Measurements from ENCODE around the gene CACUL1. TPM values are rescaled to one million over a fixed set of nuclear protein-coding genes. Genes with fewer than 3 reads are reported as not detected.
"Not testable (repeated sequence)": the region's sequence is repeated elsewhere in the genome, so short reads cannot be mapped to it uniquely, and the experiment has no call there.

Gene CACUL1
- total RNA-seq, 1 donor from 2014 or later = 17.7 TPM

DNA sequence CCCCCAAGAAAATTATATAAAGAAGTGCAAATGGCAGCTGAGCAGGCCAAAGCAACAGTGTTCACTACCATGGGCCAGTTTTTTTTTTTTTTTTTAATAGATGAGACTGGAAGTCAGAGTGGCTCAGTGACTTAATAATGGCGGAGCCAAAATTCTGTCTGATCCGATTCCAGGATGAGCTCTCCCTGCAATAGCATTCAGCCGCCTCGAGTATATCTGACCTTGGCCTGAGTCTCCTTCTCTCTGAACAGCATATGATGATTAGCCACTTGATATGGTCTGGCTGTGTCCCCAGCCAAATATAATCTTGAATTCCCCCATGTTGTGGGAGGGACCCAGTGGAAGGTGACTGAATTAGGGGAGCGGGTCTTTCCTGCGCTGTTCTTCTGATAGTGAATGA lies 82.6 kb downstream of the CACUL1 start:
- Histone ChIP-seq H3K9ac (ENCODE audit: low read depth in 1 of 3, low read length in 3 of 3) (peak overlapping the region in 1 of 3 donors; percentile 3), H3K36me3 (ENCODE audit: control insufficient read depth in 3 of 3, insufficient read depth in 3 of 3, low read length in 3 of 3) (peaks cover 0 to 8% (median 4%) of the 10 kb centered on the region in 3 donors), H3K9me3 (ENCODE audit: control insufficient read depth in 3 of 3, low read length in 3 of 3) (no peaks in the 10 kb centered on the region), H3K4me1 (ENCODE audit: control insufficient read depth in 3 of 3, insufficient read depth in 3 of 3, low read length in 3 of 3) (peaks cover 36 to 61% (median 46%) of the 10 kb centered on the region in 3 donors), H3K4me3 (ENCODE audit: low read length in 3 of 3) (no peak overlapping the region), H3K27me3 (ENCODE audit: control insufficient read depth in 3 of 3, insufficient read depth in 3 of 3, low read length in 3 of 3) (peaks cover 0 to 6% (median 0%) of the 10 kb centered on the region in 3 donors), H3K27ac (ENCODE audit: low read depth, low read length) (no peak overlapping the region)

DNA sequence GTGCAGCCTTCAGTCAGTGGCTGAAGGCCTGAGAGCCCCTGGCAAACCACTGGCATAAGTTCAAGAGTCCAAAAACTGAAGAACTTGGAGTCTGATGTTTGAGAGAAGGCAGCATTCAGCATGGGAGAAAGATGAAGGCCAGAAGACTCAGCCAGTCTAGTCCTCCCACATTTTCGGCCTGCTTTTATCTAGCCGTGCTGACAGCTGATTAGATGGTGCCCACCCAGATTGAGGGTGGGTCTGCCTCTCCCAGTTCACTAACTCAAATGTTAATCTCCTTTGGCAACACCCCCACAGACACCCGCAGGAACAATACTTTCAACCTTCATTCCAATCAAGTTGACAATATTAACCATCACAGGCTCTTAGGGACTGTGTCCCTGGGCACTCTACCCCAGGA lies 83.5 kb downstream of the CACUL1 start:
- H3K4me1 ChIP-seq (ENCODE audit: control insufficient read depth in 3 of 3, insufficient read depth in 3 of 3, low read length in 3 of 3) = peaks cover 36 to 61% (median 46%) of the 10 kb centered on the region in 3 donors

DNA sequence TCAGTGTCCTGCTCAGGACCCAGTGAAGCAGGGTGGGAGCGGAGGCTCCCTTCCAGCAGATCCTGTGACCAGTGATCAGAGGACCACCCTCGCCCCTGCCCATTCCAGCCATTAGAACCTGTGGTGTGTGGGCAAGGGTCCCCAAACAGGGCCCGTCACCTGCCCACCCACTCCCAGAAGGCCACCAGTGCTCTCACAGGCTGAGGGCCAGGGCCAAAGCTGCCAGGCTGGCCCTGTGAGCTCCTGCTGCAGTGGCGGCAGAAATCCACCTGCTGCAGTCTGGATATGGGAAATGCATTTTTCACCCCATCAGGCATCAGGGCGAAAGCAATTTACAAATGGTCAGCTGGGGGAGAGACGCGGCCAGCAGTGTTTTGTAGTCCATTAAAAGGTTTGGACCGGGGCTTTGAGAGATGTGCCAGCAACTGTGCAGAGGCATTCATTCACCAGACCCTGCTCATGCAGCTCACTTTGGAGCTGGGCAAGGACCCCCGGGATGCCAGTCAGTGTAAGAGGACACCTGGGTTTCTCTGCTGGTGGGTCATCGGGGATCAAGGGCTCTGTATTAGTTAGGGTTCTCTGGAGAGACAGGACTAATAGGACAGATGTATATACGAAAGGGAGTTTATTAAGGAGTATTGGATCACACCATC lies 84.2 kb downstream of the CACUL1 start:
- Histone ChIP-seq H3K4me3 (ENCODE audit: low read length in 3 of 3) (no peak overlapping the region), H3K27ac (ENCODE audit: low read depth, low read length) (no peak overlapping the region), H3K9me3 (ENCODE audit: control insufficient read depth in 3 of 3, low read length in 3 of 3) (no peaks in the 10 kb centered on the region), H3K4me1 (ENCODE audit: control insufficient read depth in 3 of 3, insufficient read depth in 3 of 3, low read length in 3 of 3) (peaks cover 36 to 61% (median 46%) of the 10 kb centered on the region in 3 donors), H3K27me3 (ENCODE audit: control insufficient read depth in 3 of 3, insufficient read depth in 3 of 3, low read length in 3 of 3) (peaks cover 0 to 6% (median 4%) of the 10 kb centered on the region in 3 donors), H3K36me3 (ENCODE audit: control insufficient read depth in 3 of 3, insufficient read depth in 3 of 3, low read length in 3 of 3) (peaks cover 0 to 6% (median 2%) of the 10 kb centered on the region in 3 donors), H3K9ac (ENCODE audit: low read depth in 1 of 3, low read length in 3 of 3) (no peak overlapping the region)

More for the DNA sequence above, 83.5 kb downstream of the CACUL1 start:
- H3K9ac ChIP-seq (ENCODE audit: low read depth in 1 of 3, low read length in 3 of 3); H3K36me3 ChIP-seq (ENCODE audit: control insufficient read depth in 3 of 3, insufficient read depth in 3 of 3, low read length in 3 of 3); H3K9me3 ChIP-seq (ENCODE audit: control insufficient read depth in 3 of 3, low read length in 3 of 3); H3K27me3 ChIP-seq (ENCODE audit: control insufficient read depth in 3 of 3, insufficient read depth in 3 of 3, low read length in 3 of 3); H3K27ac ChIP-seq (ENCODE audit: low read depth, low read length); H3K4me3 ChIP-seq (ENCODE audit: low read length in 3 of 3): not testable (repeated sequence)

DNA sequence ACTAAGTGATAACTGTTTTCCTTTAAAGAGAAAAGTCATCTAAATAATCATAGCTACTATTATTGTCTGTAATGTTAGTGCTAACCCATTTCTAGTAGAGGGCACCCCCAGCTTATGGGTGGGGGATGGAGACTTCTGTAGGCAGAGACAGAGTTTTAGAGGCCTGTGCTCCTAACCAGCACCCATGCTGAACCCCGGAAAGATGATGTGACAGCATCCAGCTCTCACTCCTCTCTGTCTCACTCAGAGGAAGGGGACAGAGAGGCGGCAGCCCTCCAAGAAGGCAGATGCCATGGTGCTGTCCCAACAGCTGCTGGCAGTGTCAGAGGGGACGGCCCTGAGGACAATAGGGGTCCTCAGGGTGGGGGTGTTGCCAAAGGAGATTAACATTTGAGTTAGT lies 84.9 kb downstream of the CACUL1 start:
- Histone ChIP-seq H3K36me3 (ENCODE audit: control insufficient read depth in 3 of 3, insufficient read depth in 3 of 3, low read length in 3 of 3) (no peaks in the 10 kb centered on the region), H3K4me1 (ENCODE audit: control insufficient read depth in 3 of 3, insufficient read depth in 3 of 3, low read length in 3 of 3) (peaks cover 36 to 55% (median 46%) of the 10 kb centered on the region in 3 donors), H3K4me3 (ENCODE audit: low read length in 3 of 3) (no peak overlapping the region), H3K9ac (ENCODE audit: low read depth in 1 of 3, low read length in 3 of 3) (no peak overlapping the region), H3K9me3 (ENCODE audit: control insufficient read depth in 3 of 3, low read length in 3 of 3) (no peaks in the 10 kb centered on the region), H3K27me3 (ENCODE audit: control insufficient read depth in 3 of 3, insufficient read depth in 3 of 3, low read length in 3 of 3) (peaks cover 2 to 8% (median 4%) of the 10 kb centered on the region in 3 donors), H3K27ac (ENCODE audit: low read depth, low read length) (no peak overlapping the region)

DNA sequence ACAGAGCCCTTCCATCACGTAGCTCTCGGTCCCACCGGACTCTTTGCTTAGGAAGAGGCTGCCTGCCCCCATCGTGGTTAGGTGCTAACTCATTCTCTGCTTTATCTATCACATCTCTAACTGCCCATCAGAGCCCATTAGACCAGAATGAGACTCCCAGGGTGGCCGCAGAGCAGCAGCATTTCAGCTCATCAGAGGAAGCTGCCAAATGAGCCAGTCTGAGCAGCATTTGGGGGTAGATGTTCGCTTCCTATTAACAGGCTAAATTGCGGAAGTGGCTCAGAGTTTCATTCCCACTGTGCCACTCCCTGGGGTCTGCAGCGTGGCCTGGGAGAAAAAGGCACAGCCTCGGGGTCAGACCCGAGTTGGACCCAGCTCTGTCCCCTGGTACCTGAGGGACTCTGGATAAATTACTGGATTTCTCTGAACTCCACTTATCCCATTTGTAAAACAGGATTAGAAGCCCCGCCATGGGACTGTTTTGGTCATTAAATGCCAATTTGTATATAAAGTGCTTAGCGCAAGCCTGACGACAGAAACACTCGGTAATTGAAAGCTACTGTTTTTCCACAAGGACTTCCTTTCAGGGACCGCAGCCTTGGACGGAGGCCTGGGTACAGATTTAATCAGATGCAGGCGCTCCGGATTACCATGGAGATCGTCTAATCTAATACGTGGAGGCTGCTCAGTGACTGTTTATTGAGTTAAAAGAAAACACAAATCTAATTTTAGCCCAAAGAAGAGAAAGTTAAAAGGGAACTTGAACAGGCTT lies 85.6 kb downstream of the CACUL1 start:
- no peak overlapping the region for H3K27ac ChIP-seq (ENCODE audit: low read depth, low read length)
- H3K9ac ChIP-seq (ENCODE audit: low read depth in 1 of 3, low read length in 3 of 3) = no peak overlapping the region
- H3K4me1 ChIP-seq (ENCODE audit: control insufficient read depth in 3 of 3, insufficient read depth in 3 of 3, low read length in 3 of 3) = peaks cover 36 to 50% (median 43%) of the 10 kb centered on the region in 3 donors
- no peak overlapping the region for H3K4me3 ChIP-seq (ENCODE audit: low read length in 3 of 3)
- no peaks in the 10 kb centered on the region for H3K36me3 ChIP-seq (ENCODE audit: control insufficient read depth in 3 of 3, insufficient read depth in 3 of 3, low read length in 3 of 3)
- H3K27me3 ChIP-seq (ENCODE audit: control insufficient read depth in 3 of 3, insufficient read depth in 3 of 3, low read length in 3 of 3) = peaks cover 4 to 13% (median 4%) of the 10 kb centered on the region in 3 donors
- H3K9me3 ChIP-seq (ENCODE audit: control insufficient read depth in 3 of 3, low read length in 3 of 3) = no peaks in the 10 kb centered on the region

DNA sequence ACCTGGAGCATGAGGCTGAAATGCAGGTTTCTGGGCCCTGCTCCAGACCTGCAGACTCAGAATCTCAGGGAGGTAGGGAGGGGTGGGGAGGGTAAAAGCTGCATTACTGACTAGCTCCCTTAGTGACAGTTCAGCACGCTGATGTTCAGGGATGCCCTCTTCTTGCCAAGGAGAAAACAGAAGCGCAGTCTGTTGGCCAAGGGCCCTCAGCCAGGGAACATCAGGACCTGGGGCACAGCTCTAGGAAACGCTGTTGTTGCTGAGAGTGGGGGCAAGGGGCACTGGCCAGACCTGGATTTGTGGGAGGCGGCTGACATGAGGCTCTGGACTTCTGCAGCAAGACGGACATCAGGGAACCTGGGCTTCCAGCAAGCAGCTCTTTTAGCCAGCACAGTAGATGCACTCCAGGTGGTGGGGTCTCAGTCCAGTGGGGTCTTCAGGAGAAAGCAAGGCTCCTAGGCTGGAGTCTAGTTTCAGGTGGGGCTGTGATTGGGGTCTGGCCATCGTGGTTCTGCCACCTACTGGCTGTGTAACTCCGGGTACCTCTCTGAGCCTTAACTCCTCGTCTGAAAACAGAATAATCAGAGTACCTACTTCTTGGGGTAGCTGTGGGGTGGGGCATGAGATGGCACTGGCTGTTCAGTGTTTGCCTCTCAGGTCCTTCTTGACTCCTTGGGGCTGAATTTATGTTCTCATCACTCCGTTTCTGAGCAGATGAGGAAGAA lies 86.4 kb downstream of the CACUL1 start:
- Histone ChIP-seq H3K4me3 (ENCODE audit: low read length in 3 of 3) (no peak overlapping the region), H3K27me3 (ENCODE audit: control insufficient read depth in 3 of 3, insufficient read depth in 3 of 3, low read length in 3 of 3) (peaks cover 4 to 13% (median 4%) of the 10 kb centered on the region in 3 donors), H3K9ac (ENCODE audit: low read depth in 1 of 3, low read length in 3 of 3) (no peak overlapping the region), H3K36me3 (ENCODE audit: control insufficient read depth in 3 of 3, insufficient read depth in 3 of 3, low read length in 3 of 3) (no peaks in the 10 kb centered on the region), H3K27ac (ENCODE audit: low read depth, low read length) (no peak overlapping the region), H3K4me1 (ENCODE audit: control insufficient read depth in 3 of 3, insufficient read depth in 3 of 3, low read length in 3 of 3) (peaks cover 34 to 44% (median 37%) of the 10 kb centered on the region in 3 donors), H3K9me3 (ENCODE audit: control insufficient read depth in 3 of 3, low read length in 3 of 3) (no peaks in the 10 kb centered on the region)

DNA sequence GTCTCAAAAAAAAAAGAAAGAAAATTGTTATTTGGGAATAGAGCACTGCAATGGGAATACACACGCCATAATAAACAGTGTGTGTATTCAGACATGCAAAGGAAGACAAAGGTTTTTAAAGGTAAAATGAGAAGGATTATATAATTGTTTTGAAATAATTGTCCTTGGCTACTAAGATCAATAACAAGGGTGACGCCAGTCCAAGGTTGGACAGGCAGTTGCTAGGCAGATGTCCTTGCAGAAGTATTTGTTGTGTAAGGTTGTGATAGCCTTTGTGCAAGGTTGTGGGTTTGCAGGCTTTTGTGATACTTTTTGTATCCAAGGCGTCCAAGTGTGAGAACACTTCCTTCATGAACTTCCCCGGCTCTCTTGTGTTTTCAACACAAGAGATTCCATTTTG lies 87.0 kb downstream of the CACUL1 start:
- no peak overlapping the region for H3K4me3 ChIP-seq (ENCODE audit: low read length in 3 of 3)
- H3K27ac ChIP-seq (ENCODE audit: low read depth, low read length) = no peak overlapping the region
- peaks cover 4 to 13% (median 4%) of the 10 kb centered on the region in 3 donors for H3K27me3 ChIP-seq (ENCODE audit: control insufficient read depth in 3 of 3, insufficient read depth in 3 of 3, low read length in 3 of 3)
- H3K4me1 ChIP-seq (ENCODE audit: control insufficient read depth in 3 of 3, insufficient read depth in 3 of 3, low read length in 3 of 3) = peaks cover 27 to 37% (median 32%) of the 10 kb centered on the region in 3 donors
- no peaks in the 10 kb centered on the region for H3K36me3 ChIP-seq (ENCODE audit: control insufficient read depth in 3 of 3, insufficient read depth in 3 of 3, low read length in 3 of 3)
- H3K9ac ChIP-seq (ENCODE audit: low read depth in 1 of 3, low read length in 3 of 3) = no peak overlapping the region
- H3K9me3 ChIP-seq (ENCODE audit: control insufficient read depth in 3 of 3, low read length in 3 of 3) = no peaks in the 10 kb centered on the region

DNA sequence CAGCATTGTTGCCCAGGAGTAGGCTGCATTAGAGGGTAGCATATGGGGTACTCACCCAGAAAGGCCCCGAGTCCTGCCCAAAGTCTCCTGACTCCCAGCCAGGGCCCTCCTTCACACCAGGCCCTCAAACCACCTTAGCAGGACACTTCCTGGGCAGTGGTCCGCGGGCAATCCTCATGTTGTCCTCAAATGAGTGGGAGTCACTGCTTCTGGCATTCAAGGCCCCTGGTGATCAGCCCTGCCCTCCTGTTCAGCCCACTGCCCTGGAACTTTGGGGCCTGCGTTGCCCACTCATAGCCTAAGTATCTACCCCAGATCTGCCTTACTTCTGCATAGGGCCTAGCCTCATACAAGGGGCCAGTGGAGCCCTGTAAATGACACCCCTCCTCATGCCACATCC lies 88.4 kb downstream of the CACUL1 start:
- no peak overlapping the region for H3K9ac ChIP-seq (ENCODE audit: low read depth in 1 of 3, low read length in 3 of 3)
- peaks cover 4 to 13% (median 4%) of the 10 kb centered on the region in 3 donors for H3K27me3 ChIP-seq (ENCODE audit: control insufficient read depth in 3 of 3, insufficient read depth in 3 of 3, low read length in 3 of 3)

DNA sequence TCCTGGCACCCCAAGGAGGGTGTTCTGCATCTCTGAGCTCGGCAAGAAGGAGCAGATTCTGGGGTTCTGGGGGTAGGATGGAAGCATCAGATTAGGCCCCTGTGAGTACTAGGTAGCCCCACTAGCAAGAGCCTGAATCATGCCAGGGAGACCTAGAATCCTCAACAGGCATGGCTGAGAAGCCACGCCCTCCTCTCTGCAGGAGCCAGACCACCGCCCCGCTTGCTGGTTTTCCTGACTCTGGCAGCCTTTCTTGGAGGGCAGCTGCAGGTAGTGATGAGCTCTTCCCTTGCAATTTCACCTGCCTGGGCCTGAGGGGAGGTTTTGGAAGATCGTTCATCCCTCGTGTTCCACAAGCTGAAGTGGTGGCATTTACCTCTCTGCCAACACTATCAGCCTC lies 90.4 kb downstream of the CACUL1 start:
- Histone ChIP-seq H3K4me1 (ENCODE audit: control insufficient read depth in 3 of 3, insufficient read depth in 3 of 3, low read length in 3 of 3) (peaks cover 3 to 11% (median 6%) of the 10 kb centered on the region in 3 donors), H3K9me3 (ENCODE audit: control insufficient read depth in 3 of 3, low read length in 3 of 3) (peaks cover 0 to 2% (median 0%) of the 10 kb centered on the region in 3 donors), H3K27ac (ENCODE audit: low read depth, low read length) (no peak overlapping the region), H3K9ac (ENCODE audit: low read depth in 1 of 3, low read length in 3 of 3) (no peak overlapping the region), H3K36me3 (ENCODE audit: control insufficient read depth in 3 of 3, insufficient read depth in 3 of 3, low read length in 3 of 3) (no peaks in the 10 kb centered on the region), H3K27me3 (ENCODE audit: control insufficient read depth in 3 of 3, insufficient read depth in 3 of 3, low read length in 3 of 3) (peaks cover 4 to 13% (median 4%) of the 10 kb centered on the region in 3 donors), H3K4me3 (ENCODE audit: low read length in 3 of 3) (no peak overlapping the region)

More for the DNA sequence above, 88.4 kb downstream of the CACUL1 start:
- H3K36me3 ChIP-seq (ENCODE audit: control insufficient read depth in 3 of 3, insufficient read depth in 3 of 3, low read length in 3 of 3) = no peaks in the 10 kb centered on the region
- H3K4me3 ChIP-seq (ENCODE audit: low read length in 3 of 3) = no peak overlapping the region
- peaks cover 14 to 24% (median 20%) of the 10 kb centered on the region in 3 donors for H3K4me1 ChIP-seq (ENCODE audit: control insufficient read depth in 3 of 3, insufficient read depth in 3 of 3, low read length in 3 of 3)
- H3K9me3 ChIP-seq (ENCODE audit: control insufficient read depth in 3 of 3, low read length in 3 of 3) = peaks cover 0 to 2% (median 0%) of the 10 kb centered on the region in 3 donors
- no peak overlapping the region for H3K27ac ChIP-seq (ENCODE audit: low read depth, low read length)

Measured in skeletal muscle tissue (tissue), 4 donors.